HG02571 (cell line): ENCODE measurements around the gene SPATA20.

Source experiments
- ATAC-seq: cut with Tn5 transposase; IDR thresholded peaks from one replicate; pipeline ENCODE4 v1.9.1; 2021; ENCODE audit warnings: mild to moderate bottlenecking, moderate library complexity; ENCODE audit not compliant: unreplicated experiment

SPATA20 gene

GRCh38 chr17:50519141-50519834 lies 27.7 kb upstream of the SPATA20 start:
- ATAC-seq: no peak

- no peak for ATAC-seq
Measured at GRCh38 chr17:50520483-50520882, 26.5 kb upstream of the SPATA20 start.

GRCh38 chr17:50521514-50521913 lies 25.5 kb upstream of the SPATA20 start:
- ATAC-seq: no peak

- no peak for ATAC-seq
Measured at GRCh38 chr17:50522766-50523165, 24.2 kb upstream of the SPATA20 start.

GRCh38 chr17:50523208-50523607 lies 23.8 kb upstream of the SPATA20 start:
- ATAC-seq: no peak

GRCh38 chr17:50524838-50525237 lies 22.1 kb upstream of the SPATA20 start:
- ATAC-seq: no peak

GRCh38 chr17:50527155-50527762 lies 19.7 kb upstream of the SPATA20 start:
- no peak for ATAC-seq

- ATAC-seq: no peak
Measured at GRCh38 chr17:50527949-50528474, 19.0 kb upstream of the SPATA20 start.

- no peak for ATAC-seq
Measured at GRCh38 chr17:50529849-50530248, 17.1 kb upstream of the SPATA20 start.

- ATAC-seq: no peak
Measured at GRCh38 chr17:50531428-50532025, 15.4 kb upstream of the SPATA20 start.

- ATAC-seq: no peak
Measured at GRCh38 chr17:50532452-50533024, 14.4 kb upstream of the SPATA20 start, which contains the start of gene EPN3. Gene EPN3, plus strand, starts transcription at chr17:50532735. Its CDS starts 3,822 bp downstream, at chr17:50536557.

GRCh38 chr17:50533185-50533584 lies 13.8 kb upstream of the SPATA20 start:
- no peak for ATAC-seq

GRCh38 chr17:50533720-50534148 lies 13.2 kb upstream of the SPATA20 start:
- ATAC-seq: no peak

- no peak for ATAC-seq
Measured at GRCh38 chr17:50534222-50534978, 12.6 kb upstream of the SPATA20 start.

GRCh38 chr17:50534979-50535326 lies 12.0 kb upstream of the SPATA20 start:
- no peak for ATAC-seq

- no peak for ATAC-seq
Measured at GRCh38 chr17:50535407-50535806, 11.6 kb upstream of the SPATA20 start.

GRCh38 chr17:50536683-50537646 lies 10.0 kb upstream of the SPATA20 start:
- ATAC-seq: no peak

GRCh38 chr17:50537721-50538548 lies 9.0 kb upstream of the SPATA20 start:
- no peak for ATAC-seq
